ENCODE measurements around the gene RBM20.

Gene RBM20

DNA sequence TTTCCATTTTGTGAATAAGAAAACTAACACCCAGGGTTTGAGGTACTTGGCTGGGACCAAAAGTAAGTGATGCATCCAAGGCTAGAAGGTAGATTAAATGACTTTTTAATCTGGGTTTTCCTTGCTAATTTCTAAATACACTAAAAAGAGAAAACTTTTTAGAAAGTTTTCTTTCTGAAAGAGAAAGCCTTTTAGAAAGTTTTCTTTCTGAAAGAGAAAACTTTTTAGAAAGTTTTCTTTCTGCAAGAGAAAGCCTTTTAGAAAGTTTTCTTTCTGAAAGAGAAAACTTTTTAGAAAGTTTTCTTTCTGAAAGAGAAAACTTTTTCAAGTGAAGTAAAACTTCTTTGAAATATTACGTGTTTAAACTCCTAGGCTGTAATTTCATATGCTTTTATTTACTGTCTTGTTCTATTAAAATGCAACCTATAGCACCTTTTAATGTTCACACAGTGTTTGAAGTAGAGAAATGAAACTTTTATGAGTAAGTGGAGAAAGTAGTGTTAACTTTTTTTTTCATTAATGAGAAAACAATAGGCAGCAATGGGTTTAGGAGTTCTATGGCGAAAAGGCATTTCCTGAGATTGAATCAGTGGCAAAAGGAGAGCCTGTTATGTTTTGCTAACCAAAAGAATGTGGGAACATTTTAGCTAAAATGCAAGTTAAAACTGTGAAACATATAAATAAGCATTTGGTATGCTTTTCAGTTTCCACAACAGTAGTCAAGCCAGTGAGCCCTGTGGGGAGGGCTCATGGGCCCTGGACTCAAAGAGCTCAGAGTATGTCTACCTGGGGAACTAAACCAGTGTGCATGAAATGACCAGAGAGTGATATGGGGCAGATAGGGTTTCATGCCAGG is 103.7 kb downstream of the RBM20 start:
- POLR2A ChIA-PET = interaction anchor here (0.9 kb wide), 1 partner anchor 162 kb away, joined by 3 read pairs; no protein-coding TSS in a partner anchor
- TF ChIP-seq, protein P1, sequence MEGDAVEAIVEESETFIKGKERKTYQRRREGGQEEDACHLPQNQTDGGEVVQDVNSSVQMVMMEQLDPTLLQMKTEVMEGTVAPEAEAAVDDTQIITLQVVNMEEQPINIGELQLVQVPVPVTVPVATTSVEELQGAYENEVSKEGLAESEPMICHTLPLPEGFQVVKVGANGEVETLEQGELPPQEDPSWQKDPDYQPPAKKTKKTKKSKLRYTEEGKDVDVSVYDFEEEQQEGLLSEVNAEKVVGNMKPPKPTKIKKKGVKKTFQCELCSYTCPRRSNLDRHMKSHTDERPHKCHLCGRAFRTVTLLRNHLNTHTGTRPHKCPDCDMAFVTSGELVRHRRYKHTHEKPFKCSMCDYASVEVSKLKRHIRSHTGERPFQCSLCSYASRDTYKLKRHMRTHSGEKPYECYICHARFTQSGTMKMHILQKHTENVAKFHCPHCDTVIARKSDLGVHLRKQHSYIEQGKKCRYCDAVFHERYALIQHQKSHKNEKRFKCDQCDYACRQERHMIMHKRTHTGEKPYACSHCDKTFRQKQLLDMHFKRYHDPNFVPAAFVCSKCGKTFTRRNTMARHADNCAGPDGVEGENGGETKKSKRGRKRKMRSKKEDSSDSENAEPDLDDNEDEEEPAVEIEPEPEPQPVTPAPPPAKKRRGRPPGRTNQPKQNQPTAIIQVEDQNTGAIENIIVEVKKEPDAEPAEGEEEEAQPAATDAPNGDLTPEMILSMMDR (IDR thresholded peaks at IDR 0.05; ENCODE audit: insufficient read depth, low read length, missing control alignments) = no peak
- CTCF ChIA-PET = interaction anchor here (0.9 to 1.1 kb wide), 5 partner anchors 9 to 1389 kb away, joined by 3 to 5 read pairs (median 3); partner anchors contain the start of gene RBM20
- no peak overlapping the region for H3K4me3 ChIP-seq (ENCODE audit: low read depth, low read length)
- DNase-seq (ENCODE audit: low read depth, low spot score) = peak; percentile 28

DNA sequence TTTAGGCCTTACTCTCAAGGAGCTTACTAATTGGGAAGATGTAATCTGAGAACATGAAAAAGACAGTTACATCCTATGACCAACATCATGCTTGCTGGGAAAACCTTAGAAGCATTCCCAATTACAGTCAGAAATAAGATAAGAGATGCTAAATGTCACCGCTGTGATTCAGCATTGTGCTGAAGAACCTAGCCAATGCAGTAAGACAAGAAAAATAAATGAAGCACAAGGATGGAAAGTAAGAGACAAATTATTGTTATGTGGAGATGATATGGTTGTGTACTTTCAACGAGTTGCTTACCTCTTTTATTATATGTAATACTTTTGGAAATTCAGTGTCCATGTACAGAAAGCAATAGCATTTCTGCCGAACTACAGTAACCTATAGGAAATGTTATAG is 104.8 kb downstream of the RBM20 start:
- ChIA-PET CTCF (interaction anchor here (1.0 to 1.2 kb wide), 3 partner anchors 8 to 1388 kb away, joined by 3 to 5 read pairs (median 4); no protein-coding TSS in a partner anchor), POLR2A (interaction anchor here (0.9 kb wide), 1 partner anchor 161 kb away, joined by 3 read pairs; no protein-coding TSS in a partner anchor)
- no peak overlapping the region for H3K4me3 ChIP-seq (ENCODE audit: low read depth, low read length)
- no peak for DNase-seq (ENCODE audit: low read depth, low spot score)
- TF ChIP-seq, protein P1 (IDR thresholded peaks at IDR 0.05; ENCODE audit: insufficient read depth, low read length, missing control alignments) = no peak

DNA sequence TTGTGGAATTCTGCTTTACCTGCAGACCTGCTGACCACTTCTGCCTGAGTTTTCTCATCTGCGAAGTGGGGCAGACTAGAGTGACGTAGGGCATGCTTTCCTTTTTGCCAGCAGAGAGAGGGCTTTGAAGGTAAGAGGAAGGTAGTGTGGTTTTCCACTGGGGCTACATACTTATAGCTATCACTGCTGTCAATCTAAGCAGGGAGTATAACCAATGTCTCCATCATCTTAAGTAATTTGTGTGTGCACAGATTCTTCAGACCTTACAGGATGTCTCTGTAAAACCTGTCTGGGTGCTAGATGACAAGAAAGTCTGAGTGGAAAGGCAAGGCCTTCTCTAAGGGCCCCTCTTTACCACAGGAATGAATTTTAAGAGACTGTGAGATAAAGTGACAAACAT is 106.8 kb downstream of the RBM20 start:
- H3K4me3 ChIP-seq (ENCODE audit: low read depth, low read length) = no peak overlapping the region
- TF ChIP-seq, protein P1 (IDR thresholded peaks at IDR 0.05; ENCODE audit: insufficient read depth, low read length, missing control alignments) = no peak
- ChIA-PET POLR2A (no interaction called here), CTCF (no interaction called here)
- no peak for DNase-seq (ENCODE audit: low read depth, low spot score)

DNA sequence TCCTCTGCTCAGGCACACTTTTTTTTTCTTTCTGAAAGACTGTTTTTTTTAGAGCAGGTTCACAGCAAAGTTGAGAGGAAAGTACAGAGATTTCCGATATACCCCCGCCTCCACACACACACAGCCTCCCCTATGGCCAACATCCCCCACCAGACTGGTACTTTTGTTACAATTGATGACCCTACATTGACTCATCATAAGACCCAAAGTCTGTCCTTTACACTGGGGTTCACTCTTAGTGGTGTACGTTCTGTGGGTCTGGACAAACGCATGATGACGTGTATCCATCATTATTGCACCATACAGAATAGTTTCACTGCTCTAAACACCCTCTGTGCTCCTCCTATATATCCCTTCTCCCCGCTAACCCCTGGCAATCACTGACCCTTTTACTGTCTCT is 107.7 kb downstream of the RBM20 start:
- ChIA-PET CTCF (no interaction called here), POLR2A (no interaction called here)
- DNase-seq (ENCODE audit: low read depth, low spot score) = no peak
- no peak overlapping the region for H3K4me3 ChIP-seq (ENCODE audit: low read depth, low read length)
- TF ChIP-seq, protein P1 (IDR thresholded peaks at IDR 0.05; ENCODE audit: insufficient read depth, low read length, missing control alignments) = no peak

DNA sequence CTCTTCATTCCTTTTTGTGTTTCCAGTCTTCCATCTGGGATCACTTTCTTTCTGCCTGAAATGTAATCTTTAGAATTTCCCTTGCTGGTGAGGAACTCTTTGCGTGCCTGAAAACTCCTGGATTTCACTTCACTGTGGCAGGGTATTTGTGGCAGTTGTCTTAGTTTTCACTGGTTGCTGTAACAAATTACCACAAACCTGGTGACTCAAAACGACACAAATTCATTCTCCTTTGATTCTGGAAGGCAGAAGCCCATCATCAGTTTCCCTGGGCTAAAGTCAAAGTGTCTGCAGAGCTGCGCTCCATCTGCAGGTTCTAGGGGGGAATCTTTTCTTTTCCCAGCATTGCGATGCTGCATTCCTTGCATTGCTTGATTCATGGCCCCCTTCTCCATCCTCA is 109.3 kb downstream of the RBM20 start:
- DNase-seq (ENCODE audit: low read depth, low spot score) = no peak
- TF ChIP-seq, protein P1 (IDR thresholded peaks at IDR 0.05; ENCODE audit: insufficient read depth, low read length, missing control alignments) = no peak
- CTCF ChIA-PET = no interaction called here
- POLR2A ChIA-PET = no interaction called here
- H3K4me3 ChIP-seq (ENCODE audit: low read depth, low read length) = no peak overlapping the region

DNA sequence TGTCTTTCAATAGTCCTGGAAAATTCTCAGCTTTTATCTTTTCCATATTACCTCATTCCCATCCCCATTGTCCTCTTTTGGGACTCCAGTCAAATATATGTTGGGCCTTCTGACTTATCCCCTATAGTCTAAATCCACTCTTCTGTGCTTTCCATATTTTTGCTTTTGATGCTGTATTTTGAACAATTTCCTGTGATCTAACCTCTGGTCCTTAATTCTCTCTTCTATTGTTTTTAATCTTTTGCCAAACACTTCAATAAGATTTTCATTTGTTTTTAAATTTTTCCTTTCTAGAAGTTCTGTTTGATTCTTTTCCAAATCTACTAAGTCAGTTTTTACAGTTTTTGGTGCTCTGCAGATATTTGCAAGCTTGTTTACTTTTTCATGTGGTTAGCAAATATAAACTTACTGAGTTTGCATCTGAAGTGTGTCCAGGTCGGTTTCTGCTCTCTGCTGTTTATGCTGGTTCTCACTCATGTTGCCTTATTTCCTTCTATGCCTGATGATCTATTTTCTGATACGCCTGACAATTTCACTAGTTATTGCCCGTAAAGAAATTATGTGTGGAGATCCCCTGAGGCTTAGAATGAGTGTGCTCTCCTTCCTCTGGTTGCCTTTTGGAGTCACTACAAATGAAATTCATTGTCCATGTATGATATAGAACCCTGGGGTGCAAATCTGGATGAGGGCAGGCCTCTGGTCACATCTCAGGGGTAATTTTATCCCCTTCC is 110.4 kb downstream of the RBM20 start:
- TF ChIP-seq, protein P1 (IDR thresholded peaks at IDR 0.05; ENCODE audit: insufficient read depth, low read length, missing control alignments) = no peak
- ChIA-PET CTCF (interaction anchor here (1.6 to 2.9 kb wide), 2 partner anchors 8 to 139 kb away, joined by 6 to 12 read pairs; no protein-coding TSS in a partner anchor), POLR2A (no interaction called here)
- H3K4me3 ChIP-seq (ENCODE audit: low read depth, low read length) = no peak overlapping the region
- no peak for DNase-seq (ENCODE audit: low read depth, low spot score)

Data from AG04449 (cell line).